HFFc6 (cell line): ENCODE data around the gene PAEP. TPM values are rescaled to one million over a fixed set of nuclear protein-coding genes. Genes with fewer than 3 reads are reported as not detected.

ENCODE experiments used
- DNase-seq: peaks from one replicate; pipeline ENCODE4 v3.0.0-alpha.2; 2018
- H3K27ac Mint-ChIP-seq: 2 replicates; pipeline ENCODE4 v1.8.0; 2020; ENCODE audit warnings: mild to moderate bottlenecking, mixed read lengths
- H3K27me3 Mint-ChIP-seq: 2 replicates; pipeline ENCODE4 v1.8.0; 2021; ENCODE audit warnings: mild to moderate bottlenecking, moderate library complexity, mixed read lengths; ENCODE audit not compliant: insufficient read depth
- H3K36me3 Mint-ChIP-seq: 2 replicates; pipeline ENCODE4 v1.8.0; 2021; ENCODE audit warnings: low read depth, mixed read lengths
- H3K4me1 Mint-ChIP-seq: 2 replicates; pipeline ENCODE4 v1.8.0; 2020; ENCODE audit warnings: low read depth, mixed read lengths
- H3K4me3 Mint-ChIP-seq: 2 replicates; pipeline ENCODE4 v1.8.0; 2020; ENCODE audit warnings: mild to moderate bottlenecking, moderate library complexity, mixed read lengths
- H3K9me3 Mint-ChIP-seq: 2 replicates; pipeline ENCODE4 v1.8.0; 2020; ENCODE audit warnings: mild to moderate bottlenecking, mixed read lengths
- CTCF ChIP-seq: fragments of 200-600 bp; sonication (generic); IDR thresholded peaks from 2 replicates; pipeline ENCODE4 v1.5.0; 2021; ENCODE audit warnings: antibody characterized with exemption, mild to moderate bottlenecking
- total RNA-seq, 6 experiments: library from RNA; stranded (reverse); fragmentation: NEBNext Ultra II Directional; extraction: Animal tissue kit (Norgen Biotek cat#: 25700); gene quantifications; 2 replicates in 1 of 6; 3 replicates in 5 of 6; pipeline ENCODE4 v1.2.3, GENCODE V29; 2021

PAEP gene
- total RNA-seq, 6 experiments from 2014 or later, result not detected

DNA sequence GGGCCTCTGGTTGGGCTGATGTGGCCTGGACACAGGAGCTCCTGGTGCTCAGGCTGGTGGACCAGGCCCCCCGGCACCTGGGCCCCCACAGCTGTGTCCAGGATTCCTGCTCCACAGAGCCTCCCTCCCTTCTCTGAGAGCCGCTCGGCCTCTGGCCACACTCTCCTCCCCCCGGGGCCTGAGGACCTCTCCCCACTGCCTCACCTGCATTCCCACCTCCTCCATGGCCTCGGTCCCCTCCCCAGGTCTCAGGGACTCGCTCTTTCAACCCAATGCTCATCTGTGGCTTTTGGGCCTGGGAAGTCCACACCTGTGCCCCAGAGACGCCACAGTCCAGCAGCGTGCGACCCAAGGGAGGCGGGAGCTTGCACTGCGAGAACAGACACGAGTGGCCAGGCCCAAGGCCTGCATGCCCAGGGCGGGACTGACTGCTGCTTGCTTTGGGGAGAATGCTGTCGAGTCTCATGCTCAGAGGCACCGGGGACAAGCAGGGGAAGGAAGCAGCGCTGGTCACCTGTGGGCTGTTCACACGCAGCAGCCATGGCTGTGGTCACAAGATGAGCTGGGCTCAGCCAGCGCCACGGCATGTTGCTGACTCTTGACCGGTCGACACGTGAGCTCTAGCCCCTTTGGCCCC lies 14.6 kb downstream of the PAEP start:
- Mint-ChIP-seq H3K9me3 (0 out of 2 replicates have a peak, but pooled peaks cover 2% of the 10 kb centered on the region), H3K4me1 (no peaks in the 10 kb centered on the region), H3K27ac (no peak overlapping the region), H3K36me3 (no peaks in the 10 kb centered on the region), H3K27me3 (peaks cover 11% of the 10 kb centered on the region), H3K4me3 (no peak overlapping the region)
- no peak for DNase-seq
- no peak for TF ChIP-seq CTCF

GRCh38 chr9:135577256-135577655 lies 15.7 kb downstream of the PAEP start:
- Mint-ChIP-seq H3K4me3 (no peak overlapping the region), H3K27ac (no peak overlapping the region), H3K9me3 (peaks cover 12% of the 10 kb centered on the region), H3K36me3 (no peaks in the 10 kb centered on the region), H3K4me1 (no peaks in the 10 kb centered on the region), H3K27me3 (peaks cover 12% of the 10 kb centered on the region)
- no peak for TF ChIP-seq CTCF
- DNase-seq, result no peak

DNA sequence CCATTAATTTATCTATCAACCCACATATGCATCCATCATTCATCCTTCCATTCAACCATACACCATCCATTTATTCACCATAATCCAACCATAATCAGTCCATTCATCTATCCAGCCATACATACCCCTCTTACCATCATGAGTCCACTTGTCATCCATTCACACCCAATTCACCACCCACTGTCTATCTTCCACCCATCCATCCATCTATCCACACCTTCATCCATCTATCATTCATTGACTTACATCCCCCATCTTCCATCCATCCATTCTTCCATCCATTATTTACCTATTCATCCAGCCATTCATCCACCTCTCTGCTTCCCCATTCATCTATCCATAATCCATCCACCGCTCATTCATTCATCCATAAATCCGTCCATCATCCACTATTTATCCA lies 17.8 kb downstream of the PAEP start:
- Mint-ChIP-seq H3K4me3 (no peak overlapping the region), H3K4me1 (no peaks in the 10 kb centered on the region), H3K36me3 (no peaks in the 10 kb centered on the region), H3K9me3 (peaks cover 12% of the 10 kb centered on the region), H3K27ac (no peak overlapping the region), H3K27me3 (peaks cover 12% of the 10 kb centered on the region)
- no peak for DNase-seq
- TF ChIP-seq CTCF, result no peak

- Mint-ChIP-seq H3K27me3 (peaks cover 13% of the 10 kb centered on the region), H3K4me3 (no peak overlapping the region), H3K9me3 (peaks cover 12% of the 10 kb centered on the region), H3K27ac (no peak overlapping the region), H3K36me3 (no peaks in the 10 kb centered on the region), H3K4me1 (no peaks in the 10 kb centered on the region)
- no peak for TF ChIP-seq CTCF
- no peak for DNase-seq
Measured at GRCh38 chr9:135579889-135580660, 18.5 kb downstream of the PAEP start.

- Mint-ChIP-seq H3K4me3 (no peak overlapping the region), H3K9me3 (peaks cover 12% of the 10 kb centered on the region), H3K36me3 (no peaks in the 10 kb centered on the region), H3K27ac (no peak overlapping the region), H3K27me3 (peaks cover 20% of the 10 kb centered on the region), H3K4me1 (no peaks in the 10 kb centered on the region)
- no peak for DNase-seq
- no peak for TF ChIP-seq CTCF
Measured at GRCh38 chr9:135580664-135581380, 19.3 kb downstream of the PAEP start.
